ENCODE data around the gene ZC2HC1C.
"Not testable (repeated sequence)": the region's sequence is repeated elsewhere in the genome, so short reads cannot be mapped to it uniquely, and the experiment has no call there.

Gene ZC2HC1C

GRCh38 chr14:75059642-75060041 lies 9.8 kb upstream of the ZC2HC1C start:
- no peak for DNase-seq

GRCh38 chr14:75060420-75060819 lies 9.0 kb upstream of the ZC2HC1C start:
- no peak for DNase-seq

- no peak for DNase-seq
Observed at GRCh38 chr14:75063013-75063412, 6.4 kb upstream of the ZC2HC1C start.

GRCh38 chr14:75063491-75064204 lies 5.8 kb upstream of the ZC2HC1C start, which contains the start of gene ACYP1:
Gene ACYP1, minus strand, starts transcription at chr14:75064024. Its CDS starts 471 bp downstream, at chr14:75063553.
- DNase-seq: peak; percentile 96

GRCh38 chr14:75064205-75064567 lies 5.3 kb upstream of the ZC2HC1C start:
- no peak for DNase-seq

- no peak for DNase-seq
Observed at GRCh38 chr14:75066691-75067090, 2.8 kb upstream of the ZC2HC1C start.

GRCh38 chr14:75067212-75067611 lies 2.2 kb upstream of the ZC2HC1C start:
- DNase-seq: no peak

GRCh38 chr14:75067765-75068164 lies 1.7 kb upstream of the ZC2HC1C start:
- not testable (repeated sequence) for DNase-seq

- no peak for DNase-seq
Observed at GRCh38 chr14:75068294-75069120, 934 bp upstream of the ZC2HC1C start.

GRCh38 chr14:75069811-75070145 lies 337 bp downstream of the ZC2HC1C start:
- no peak for DNase-seq

GRCh38 chr14:75070383-75070782 lies 942 bp downstream of the ZC2HC1C start:
- DNase-seq: peak; percentile 71

GRCh38 chr14:75077794-75078193 lies 8.4 kb downstream of the ZC2HC1C start:
- no peak for DNase-seq

- DNase-seq: no peak
Observed at GRCh38 chr14:75079521-75079920, 10.1 kb downstream of the ZC2HC1C start.

- no peak for DNase-seq
Observed at GRCh38 chr14:75081660-75082229, 12.3 kb downstream of the ZC2HC1C start.

GRCh38 chr14:75083271-75083670 lies 13.8 kb downstream of the ZC2HC1C start:
- no peak for DNase-seq

GRCh38 chr14:75084513-75084912 lies 15.1 kb downstream of the ZC2HC1C start:
- DNase-seq: no peak

GRCh38 chr14:75088153-75088552 lies 18.7 kb downstream of the ZC2HC1C start:
- DNase-seq: no peak

- peak; percentile 38 for DNase-seq
Observed at GRCh38 chr14:75088566-75089373, 19.3 kb downstream of the ZC2HC1C start.

GRCh38 chr14:75090353-75090752 lies 20.9 kb downstream of the ZC2HC1C start:
- no peak for DNase-seq

- no peak for DNase-seq
Observed at GRCh38 chr14:75091251-75091650, 21.8 kb downstream of the ZC2HC1C start.

GRCh38 chr14:75092698-75093097 lies 23.3 kb downstream of the ZC2HC1C start:
- DNase-seq: no peak

GRCh38 chr14:75094896-75095295 lies 25.5 kb downstream of the ZC2HC1C start:
- no peak for DNase-seq

GRCh38 chr14:75095690-75096089 lies 26.2 kb downstream of the ZC2HC1C start:
- no peak for DNase-seq

Measured in left hindlimb (tissue), 1 donor.